Cardiac muscle cell (in vitro differentiated cells and primary cell): ENCODE data around the gene POU3F2. TPM values are rescaled to one million over a fixed set of nuclear protein-coding genes. Genes with fewer than 3 reads are reported as not detected.

Experiments
- DNase-seq, 2 donors: peaks; one replicate each; pipeline versions ENCODE4 v3.0.0 to v3.0.0-alpha.2; 2010 to 2017; ENCODE audit warnings: low read depth in 1 of 2, low spot score in 1 of 2
- H3K27ac ChIP-seq: fragments of 200-600 bp; sonication (generic); 2 replicates; pipeline ENCODE4 v1.5.1; 2016
- H3K27me3 ChIP-seq: fragments of 200-600 bp; sonication (generic); 2 replicates; pipeline ENCODE4 v1.6.0; 2016; ENCODE audit warnings: control low read depth
- H3K36me3 ChIP-seq: fragments of 200-600 bp; sonication (generic); 2 replicates; pipeline ENCODE4 v1.5.1; 2016; ENCODE audit warnings: control low read depth
- H3K4me1 ChIP-seq: fragments of 200-600 bp; sonication (generic); 2 replicates; pipeline ENCODE4 v1.8.1; 2017; ENCODE audit warnings: low read depth, mild to moderate bottlenecking, mixed run types
- H3K4me3 ChIP-seq: fragments of 200-600 bp; sonication (generic); 2 replicates; pipeline ENCODE4 v1.5.1; 2016; ENCODE audit warnings: mild to moderate bottlenecking
- H3K9me3 ChIP-seq: fragments of 200-600 bp; sonication (generic); 2 replicates; pipeline ENCODE4 v1.5.1; 2017; ENCODE audit warnings: low read depth, mild to moderate bottlenecking, control low read depth
- CTCF ChIP-seq: IDR thresholded peaks from 2 replicates; pipeline ENCODE4 v1.5.1; 2012; ENCODE audit warnings: low read depth, mild to moderate bottlenecking, low read length
- polyA plus RNA-seq: library from polyadenylated mRNA; unstranded; fragments of >200 nt; fragmentation: Nextera tagmentation; extraction: Ambion mirVana; gene quantifications from 2 replicates; pipeline ENCODE4 v1.2.1, GENCODE V29; 2016
- total RNA-seq: library from RNA; depleted of rRNA; stranded (reverse); fragments of >200 nt; gene quantifications from 2 replicates; pipeline ENCODE4 v1.2.3, GENCODE V29; 2016

POU3F2 gene
- total and polyA plus RNA-seq, 2 experiments from 2014 or later, result 0.12 to 0.48 TPM

- Histone ChIP-seq H3K4me3 (peak overlapping the region; percentile 55), H3K27me3 (peaks cover 92% of the 10 kb centered on the region), H3K4me1 (peaks cover 16% of the 10 kb centered on the region), H3K9me3 (no peaks in the 10 kb centered on the region), H3K36me3 (no peaks in the 10 kb centered on the region), H3K27ac (no peak overlapping the region)
- DNase-seq, result no peak
- no peak for TF ChIP-seq CTCF
Measured at GRCh38 chr6:98836025-98836961, 1.9 kb downstream of the POU3F2 start.

GRCh38 chr6:98836962-98837944, 2.9 kb downstream of the POU3F2 start:
- Histone ChIP-seq H3K27ac (no peak overlapping the region), H3K4me1 (peaks cover 7% of the 10 kb centered on the region), H3K27me3 (peaks cover 92% of the 10 kb centered on the region), H3K4me3 (no peak overlapping the region), H3K9me3 (no peaks in the 10 kb centered on the region), H3K36me3 (no peaks in the 10 kb centered on the region)
- TF ChIP-seq CTCF, result no peak
- no peak for DNase-seq

- no peak for TF ChIP-seq CTCF
- no peaks in the 10 kb centered on the region for H3K4me1 ChIP-seq
- peaks cover 92% of the 10 kb centered on the region for H3K27me3 ChIP-seq
- H3K9me3 ChIP-seq, result no peaks in the 10 kb centered on the region
- no peak overlapping the region for H3K4me3 ChIP-seq
- no peak for DNase-seq
- H3K36me3 ChIP-seq, result no peaks in the 10 kb centered on the region
- H3K27ac ChIP-seq, result no peak overlapping the region
Measured at GRCh38 chr6:98838032-98838431, 3.7 kb downstream of the POU3F2 start.

- H3K36me3 ChIP-seq, result no peaks in the 10 kb centered on the region
- TF ChIP-seq CTCF, result no peak
- H3K9me3 ChIP-seq, result no peaks in the 10 kb centered on the region
- peaks cover 94% of the 10 kb centered on the region for H3K27me3 ChIP-seq
- DNase-seq, result no peak
- no peak overlapping the region for H3K27ac ChIP-seq
- H3K4me3 ChIP-seq, result no peak overlapping the region
- H3K4me1 ChIP-seq, result peaks cover 1% of the 10 kb centered on the region
Measured at GRCh38 chr6:98838975-98839374, 4.6 kb downstream of the POU3F2 start.

- H3K27me3 ChIP-seq, result peaks cover 99% of the 10 kb centered on the region
- H3K9me3 ChIP-seq, result no peaks in the 10 kb centered on the region
- no peak overlapping the region for H3K27ac ChIP-seq
- TF ChIP-seq CTCF, result peak; percentile 39
- peaks cover 10% of the 10 kb centered on the region for H3K4me1 ChIP-seq
- H3K36me3 ChIP-seq, result no peaks in the 10 kb centered on the region
- H3K4me3 ChIP-seq, result no peak overlapping the region
- peak; percentile 43 to 44 for DNase-seq
Measured at GRCh38 chr6:98839781-98840361, 5.5 kb downstream of the POU3F2 start.
